ENCODE results near the gene GPR34. TPM values are rescaled to one million over a fixed set of nuclear protein-coding genes. Genes with fewer than 3 reads are reported as not detected.
A peak's percentile ranks its signal among the peaks of the same experiment; 100 is the strongest.

Gene GPR34
- total RNA-seq, 1 experiment from 2014 or later: 0.32 TPM

GRCh38 chrX:41730081-41730480, 41.3 kb downstream of the GPR34 start:
- DNase-seq (ENCODE audit: extremely low read depth, low read depth): no peak

GRCh38 chrX:41732260-41732659, 43.5 kb downstream of the GPR34 start:
- DNase-seq (ENCODE audit: extremely low read depth, low read depth): no peak

DNA sequence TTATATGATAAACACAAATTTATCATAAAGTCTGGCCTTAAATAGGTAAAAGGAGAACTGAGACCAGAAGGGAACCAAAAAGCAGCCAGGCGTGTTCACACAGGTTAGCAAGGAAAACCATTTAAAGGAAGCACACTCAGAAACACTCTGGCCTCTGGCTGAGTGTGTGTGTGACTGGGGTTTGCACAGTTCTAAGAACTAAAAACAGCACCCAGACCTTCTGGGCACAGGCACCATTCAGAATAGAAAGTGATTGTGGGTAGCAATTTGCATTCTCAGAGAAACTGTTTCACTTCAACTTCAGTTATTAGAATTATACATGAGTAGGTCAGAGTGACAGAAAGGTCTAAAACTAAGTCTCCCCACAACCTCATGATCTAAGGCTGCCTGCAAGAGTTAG, 45.2 kb downstream of the GPR34 start:
- no peak for DNase-seq (ENCODE audit: extremely low read depth, low read depth)

GRCh38 chrX:41734530-41734929, 45.8 kb downstream of the GPR34 start:
- DNase-seq (ENCODE audit: extremely low read depth, low read depth): peak; percentile 4

GRCh38 chrX:41737065-41737464, 48.3 kb downstream of the GPR34 start:
- no peak for DNase-seq (ENCODE audit: extremely low read depth, low read depth)

GRCh38 chrX:41739871-41740270, 51.1 kb downstream of the GPR34 start:
- no peak for DNase-seq (ENCODE audit: extremely low read depth, low read depth)

Small RNAs within 50 kb of the gene (small RNA-seq; reads per million reads assigned to genes)
- gene RN7SL144P: 0 to 0.06 reads per million in 2 experiments

Other genes with a start within 250 kb of the GPR34 start
- gene NYX, start 241.6 kb upstream of the GPR34 start, total RNA-seq (2014; rRNA removed; shearing (Covaris generic)): not detected in 2 replicates
- gene GPR82, start 35.2 kb downstream of the GPR34 start, total RNA-seq (2014; rRNA removed; shearing (Covaris generic)): not detected in 2 replicates
- gene CASK, start 234.6 kb downstream of the GPR34 start, total RNA-seq (2014; rRNA removed; shearing (Covaris generic)): 24.1 and 27.7 TPM in 2 replicates

Measured in NCI-H460 (cell line).